OCI-M1 (cell line): ENCODE results near the gene PIK3CB.
A peak's percentile ranks its signal among the peaks of the same experiment; 100 is the strongest.

ENCODE experiments used
- DNase-seq: peaks from one replicate; lab custom pipeline; 2025; lab: John Stamatoyannopoulos, UW

The PIK3CB gene

DNA sequence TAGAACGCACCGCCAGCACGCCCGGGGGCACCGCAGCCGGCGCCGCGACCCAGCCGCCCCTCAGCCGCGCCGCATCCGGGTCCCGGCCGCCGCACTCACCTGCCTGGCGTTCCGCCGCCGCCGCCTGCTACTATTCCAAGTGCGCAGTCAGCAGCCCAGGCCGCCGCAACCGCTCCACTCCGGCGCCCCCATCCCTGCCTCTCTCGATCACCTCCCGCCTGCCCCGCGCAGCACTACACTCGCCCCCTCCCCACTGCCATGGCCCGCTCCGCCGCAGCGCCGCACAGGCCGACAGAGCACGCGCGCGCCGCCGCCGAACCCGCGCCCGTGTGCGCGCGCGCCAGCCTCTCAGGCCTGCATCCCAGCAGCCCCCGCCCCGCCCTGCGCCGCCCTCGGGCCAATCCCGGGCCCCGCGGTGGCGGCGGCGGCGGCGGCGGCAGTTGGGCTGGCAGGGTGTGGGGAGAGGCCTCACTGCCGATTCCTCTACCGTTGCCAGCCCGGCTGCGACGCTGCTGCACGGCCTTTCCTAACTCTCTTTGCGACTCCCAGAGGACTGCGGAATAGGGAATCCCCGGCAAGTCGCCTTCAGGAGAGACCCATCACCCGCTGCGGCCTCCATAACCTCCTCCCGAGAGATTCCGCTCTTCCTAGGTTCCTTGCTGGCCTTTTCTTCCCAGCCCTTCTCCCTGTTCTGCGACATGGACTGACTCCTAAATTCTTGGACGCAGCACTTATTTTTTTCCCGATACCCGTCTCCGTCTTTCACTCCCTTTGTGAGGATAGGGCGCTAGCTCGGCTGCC, at the start of gene PIK3CB:
PIK3CB (minus strand) TSS at position 333 of the 801 bp plus-strand sequence. CDS start 75,585 bp downstream, outside the sequence.
- DNase-seq, result peak; percentile 96

DNA sequence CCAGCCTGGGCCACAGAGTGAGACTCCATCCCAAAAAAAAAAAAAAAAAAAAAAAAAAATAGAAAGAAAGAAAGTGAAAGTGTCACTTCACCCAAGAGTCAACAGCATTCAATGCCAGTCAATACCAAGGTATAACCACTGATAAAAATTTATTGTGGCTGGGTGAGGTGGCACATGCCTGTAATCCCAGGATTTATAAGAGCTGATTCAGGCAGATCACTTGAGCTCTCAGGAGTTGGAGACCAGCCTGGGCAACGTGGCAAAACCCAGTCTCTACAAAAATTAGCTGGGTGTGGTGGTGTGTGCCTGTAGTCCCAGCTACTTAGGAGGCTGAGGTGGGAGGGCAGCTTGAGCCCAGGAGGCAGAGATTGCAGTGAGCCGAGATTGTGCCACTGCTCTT, 46.5 kb upstream of the PIK3CB start:
- DNase-seq, result peak; percentile 54

DNA sequence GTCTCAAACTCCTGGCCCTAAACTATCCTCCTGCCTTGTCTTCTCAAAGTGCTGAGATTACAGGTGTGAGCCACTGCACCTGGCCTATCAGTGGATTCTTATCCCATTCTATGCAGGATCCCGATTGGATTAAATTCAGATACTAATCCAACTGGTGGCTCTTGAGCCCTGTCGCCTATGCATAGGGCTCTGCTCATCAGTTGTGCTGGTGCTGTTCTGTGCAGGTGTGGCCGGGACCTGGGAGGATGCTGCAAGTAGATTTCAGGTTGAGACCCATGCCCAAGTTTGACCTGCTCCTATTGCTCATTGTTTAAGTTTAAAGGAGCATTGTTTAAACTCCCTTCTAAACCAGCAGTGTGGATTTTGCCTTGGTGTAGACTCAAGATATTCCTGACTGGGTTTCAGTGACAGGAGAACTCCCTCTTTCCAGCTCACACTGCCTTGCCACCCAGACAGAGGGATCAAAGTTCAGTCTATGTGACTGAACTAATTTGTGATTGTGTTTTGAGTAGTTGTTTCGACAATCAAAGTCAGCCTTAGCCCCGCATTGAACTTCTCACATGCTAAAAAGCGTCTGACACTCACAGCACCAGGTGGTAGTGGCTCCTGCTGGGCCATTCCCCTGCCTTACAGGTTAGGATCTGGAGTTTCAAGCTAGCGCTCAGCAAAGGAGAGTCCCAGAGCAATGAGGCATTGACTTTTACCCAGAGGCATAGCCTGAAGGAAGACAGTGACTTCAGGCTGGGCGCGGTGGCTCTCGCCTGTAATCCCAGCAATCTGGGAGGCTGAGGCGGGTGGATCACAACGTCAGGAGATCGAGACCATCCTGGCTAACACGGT, 45.0 kb upstream of the PIK3CB start:
- no peak for DNase-seq

DNA sequence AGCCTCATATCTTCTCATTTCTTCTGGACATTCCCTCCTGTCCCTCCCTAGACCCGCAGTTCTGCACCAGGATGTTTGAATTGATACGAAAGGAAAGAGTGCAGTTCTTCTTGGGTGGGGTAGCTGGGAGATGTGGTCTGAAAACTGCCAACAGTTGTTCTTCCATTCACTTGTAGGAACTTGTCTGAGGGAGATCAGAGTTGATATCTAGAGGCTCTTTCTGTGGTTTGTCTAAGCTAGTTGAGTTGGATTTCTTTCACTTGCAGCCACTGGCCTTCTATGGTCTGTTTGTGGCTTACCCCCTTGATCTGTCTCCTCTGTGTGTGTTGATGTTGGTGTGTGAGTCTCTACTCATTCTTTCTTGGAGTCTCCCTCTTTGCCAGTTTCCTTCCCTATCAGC, 42.5 kb upstream of the PIK3CB start:
- peak; percentile 92 for DNase-seq

DNA sequence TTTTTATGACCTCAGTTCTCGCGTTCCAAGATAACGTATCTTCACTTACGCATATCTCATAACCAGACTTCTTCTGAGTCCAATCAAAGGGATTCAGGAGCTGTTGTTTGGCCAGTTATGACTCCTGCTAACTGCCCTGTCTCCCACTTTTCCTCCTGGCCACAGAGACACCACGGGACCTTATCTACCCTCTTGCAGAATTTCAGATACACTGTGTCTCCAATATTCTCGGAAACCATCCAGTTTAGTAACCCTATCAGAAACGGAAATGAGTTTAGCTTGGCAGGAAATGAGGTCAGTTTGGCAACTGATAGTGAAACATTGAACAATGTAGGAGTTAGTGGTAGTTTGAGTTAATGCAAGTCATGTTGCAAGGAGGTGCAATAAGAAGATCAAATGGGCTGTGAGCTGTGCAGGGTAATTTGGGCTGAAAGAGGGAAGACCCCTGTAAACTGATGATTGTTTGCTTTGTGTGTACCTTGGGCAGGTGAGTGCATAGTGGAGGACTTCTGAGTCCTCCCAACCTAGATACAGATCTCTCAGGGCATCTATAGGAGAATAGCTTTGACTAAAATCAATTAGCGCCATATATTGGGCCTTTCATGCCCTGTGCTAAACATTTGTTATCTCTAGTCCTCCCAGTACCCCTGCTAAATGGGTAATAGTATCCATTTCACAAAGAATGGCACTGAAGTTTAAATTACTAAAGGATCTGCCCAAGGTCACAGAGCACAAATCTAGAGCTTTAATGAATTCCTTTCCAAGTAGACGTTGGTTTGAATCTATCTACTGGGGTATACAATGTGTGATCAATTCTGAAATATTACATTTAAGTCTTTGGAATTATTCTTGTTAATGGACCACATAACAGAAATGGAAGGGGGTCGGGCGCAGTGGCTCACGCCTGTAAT, 41.3 kb upstream of the PIK3CB start:
- peak; percentile 99 for DNase-seq

DNA sequence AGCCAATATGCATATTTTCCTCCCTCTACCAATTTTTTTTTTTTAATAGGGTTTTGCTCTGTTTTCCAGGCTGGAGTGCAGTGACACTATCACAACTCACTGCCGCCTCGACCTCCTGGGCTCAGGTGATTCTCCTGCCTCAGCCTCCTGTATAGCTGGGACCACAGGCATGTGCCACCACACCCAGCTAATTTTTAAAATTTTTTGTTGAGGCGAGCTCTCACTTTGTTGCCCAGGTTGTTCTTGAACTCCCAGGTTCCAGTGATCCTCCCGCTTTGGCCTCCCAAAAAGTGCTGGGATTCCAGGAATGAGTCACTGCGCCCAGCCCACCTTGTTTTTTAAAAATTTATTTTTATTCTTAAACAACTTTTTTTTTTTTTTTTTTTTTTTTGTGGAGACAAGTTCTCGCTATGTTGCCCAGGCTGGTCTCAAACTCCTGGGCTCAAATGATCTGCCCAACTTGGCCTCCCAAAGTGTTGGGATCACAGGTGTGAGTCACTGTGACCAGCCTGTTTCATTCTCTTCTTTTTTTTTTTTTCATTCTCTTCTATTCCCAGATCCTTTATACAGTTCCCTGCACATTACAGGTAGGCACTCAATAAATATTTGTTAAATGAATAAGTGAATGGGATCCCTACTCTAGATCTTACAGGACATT, 40.5 kb upstream of the PIK3CB start:
- DNase-seq, result peak; percentile 43

DNA sequence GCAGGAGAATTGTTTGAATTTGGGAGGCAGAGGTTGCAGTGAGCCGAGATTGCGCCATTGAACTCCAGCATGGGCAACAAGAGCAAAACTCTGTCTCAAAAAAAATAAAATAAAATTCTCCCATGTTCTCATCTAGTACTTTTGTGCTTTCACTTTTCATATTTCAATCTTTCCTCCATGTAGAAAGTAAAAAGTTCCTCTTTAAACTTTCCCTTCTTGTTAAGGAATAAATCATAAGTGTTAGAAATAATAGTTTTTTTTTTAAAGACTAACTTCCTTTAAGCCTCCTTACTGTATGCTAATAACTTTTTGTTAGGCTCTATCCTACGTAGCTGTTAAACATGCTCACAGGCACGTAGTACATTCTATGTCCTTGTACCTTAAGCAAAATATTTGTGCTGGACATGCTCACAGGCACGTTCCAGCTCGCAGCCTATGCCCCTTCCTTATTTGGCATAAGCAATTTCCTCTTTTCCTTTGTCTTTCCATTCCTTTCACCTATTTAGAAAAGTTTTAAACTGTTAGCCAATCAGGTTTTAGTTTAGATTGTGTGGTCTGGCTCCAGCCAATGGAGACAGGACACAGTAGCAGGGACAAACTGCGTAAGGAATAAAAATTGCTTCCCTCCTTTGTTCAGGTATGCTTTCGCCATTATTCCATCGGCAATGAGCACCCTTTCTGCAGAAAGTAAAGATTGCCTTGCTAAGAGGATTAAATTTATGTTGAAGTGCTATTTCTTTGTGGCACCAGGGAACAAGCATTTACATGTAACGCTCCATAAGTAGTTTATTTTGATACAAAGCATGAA, 38.9 kb upstream of the PIK3CB start:
- DNase-seq, result peak; percentile 30

DNA sequence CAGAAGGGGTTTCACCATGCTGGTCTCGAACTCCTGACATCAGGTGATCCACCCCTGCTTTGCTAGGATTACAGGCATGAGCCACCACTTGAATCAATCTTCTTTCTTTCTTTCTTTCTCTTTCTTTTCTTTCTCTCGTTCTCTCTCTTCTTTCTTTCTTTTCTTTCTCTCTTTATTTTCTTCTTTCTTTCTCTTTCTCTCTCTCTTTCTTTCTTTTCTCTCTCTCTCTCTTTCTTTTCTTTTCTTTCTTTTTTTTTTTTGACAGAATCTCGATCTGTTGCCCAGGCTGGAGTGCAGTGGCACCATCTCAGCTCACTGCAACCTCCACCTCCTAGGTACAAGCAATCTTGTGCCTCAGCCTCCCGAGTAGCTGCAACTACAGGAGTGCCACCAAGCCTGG, 37.9 kb upstream of the PIK3CB start:
- no peak for DNase-seq

DNA sequence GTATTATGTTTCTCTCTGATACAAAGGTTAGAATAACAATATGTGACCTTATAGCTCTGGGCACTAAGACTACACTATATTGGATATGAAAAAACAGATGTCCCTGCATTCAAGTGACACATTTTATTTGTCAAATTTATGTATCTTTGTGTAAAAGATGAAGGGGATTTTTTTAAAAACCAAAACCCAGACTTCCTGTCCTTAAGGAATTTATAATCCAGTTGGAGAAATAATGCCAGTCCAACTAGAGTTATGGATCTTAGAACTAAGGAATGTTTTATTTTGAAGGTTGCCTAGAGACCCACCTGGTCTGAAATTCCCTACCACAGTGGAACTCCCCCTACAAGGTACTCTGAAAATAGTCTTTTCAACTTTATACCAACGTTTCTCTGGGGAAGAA, 33.3 kb upstream of the PIK3CB start:
- no peak for DNase-seq

DNA sequence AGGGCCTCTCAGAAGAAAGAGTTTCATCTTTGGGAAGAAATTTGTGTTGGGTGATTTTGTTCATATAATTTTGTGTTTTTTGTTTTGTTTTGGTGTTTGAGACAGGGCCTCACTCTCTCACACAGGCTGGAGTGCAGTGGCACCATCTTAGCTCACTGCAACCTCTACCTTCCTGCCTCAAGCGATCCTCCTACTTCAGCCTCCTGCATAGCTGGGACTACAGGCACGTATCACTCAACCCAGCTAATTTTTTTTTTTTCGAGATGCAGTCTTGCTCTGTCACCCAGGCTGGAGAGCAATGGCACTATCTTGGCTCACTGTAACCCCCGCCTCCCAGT, 29.0 kb upstream of the PIK3CB start:
- peak; percentile 54 for DNase-seq

DNA sequence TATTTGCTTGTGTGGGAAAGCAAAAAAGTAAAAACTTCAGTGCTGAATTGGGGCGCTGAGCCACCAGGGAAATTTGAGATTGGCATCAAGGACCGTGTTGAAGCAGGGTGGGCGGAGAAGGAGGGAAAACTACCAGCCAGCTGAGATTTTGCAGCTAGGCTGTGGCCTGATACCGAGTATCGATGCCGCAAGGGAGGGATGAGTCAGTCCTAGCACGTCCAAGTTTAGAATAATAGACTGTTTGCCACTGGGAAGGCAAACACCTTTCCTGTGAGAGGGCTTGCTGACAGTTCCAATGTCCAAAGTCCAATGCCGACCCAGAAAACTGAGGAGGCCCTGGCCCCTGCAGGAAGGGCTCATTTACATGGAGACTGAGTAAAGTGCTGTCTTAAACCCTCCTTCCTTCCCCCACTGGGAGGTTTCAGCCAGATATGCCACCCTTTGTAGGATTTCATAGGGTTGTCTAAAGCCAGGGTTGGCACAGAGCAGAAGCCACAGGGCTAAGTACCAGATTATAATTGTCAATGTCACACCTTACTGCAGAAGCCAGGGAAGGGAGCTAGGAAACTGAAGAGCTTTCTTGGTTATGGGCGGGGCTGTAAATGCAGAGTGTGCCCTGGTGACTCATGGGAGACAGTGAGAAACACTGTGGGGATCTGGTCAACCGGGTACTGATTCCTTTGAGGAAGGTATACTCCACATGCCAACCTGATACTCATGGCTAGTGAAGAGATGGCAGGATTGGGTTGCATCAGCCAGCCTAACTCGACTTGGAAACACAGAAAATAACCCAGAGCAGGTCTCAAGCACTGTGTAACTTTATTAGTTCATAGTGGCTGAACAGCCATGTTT, 28.4 kb upstream of the PIK3CB start:
- peak; percentile 91 for DNase-seq

DNA sequence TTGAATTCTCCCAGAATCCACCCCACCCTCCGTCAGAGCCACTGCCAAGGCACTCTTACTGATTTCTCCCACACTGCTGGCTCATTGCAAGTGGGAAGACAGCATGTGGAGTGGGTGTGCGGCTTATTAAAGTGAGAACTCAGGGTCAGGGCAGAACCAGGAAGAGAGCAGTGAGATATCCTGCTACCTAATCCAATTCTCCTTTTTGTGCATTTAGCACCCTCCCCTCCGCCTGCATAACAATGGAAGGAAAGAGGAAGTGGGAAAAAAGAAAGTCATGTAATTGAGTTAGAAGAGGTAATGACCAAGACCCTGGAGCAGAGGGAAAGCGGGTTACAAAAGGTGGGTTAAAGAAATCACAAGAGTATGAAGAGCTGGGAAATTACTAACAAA, 27.8 kb upstream of the PIK3CB start:
- peak; percentile 91 for DNase-seq

DNA sequence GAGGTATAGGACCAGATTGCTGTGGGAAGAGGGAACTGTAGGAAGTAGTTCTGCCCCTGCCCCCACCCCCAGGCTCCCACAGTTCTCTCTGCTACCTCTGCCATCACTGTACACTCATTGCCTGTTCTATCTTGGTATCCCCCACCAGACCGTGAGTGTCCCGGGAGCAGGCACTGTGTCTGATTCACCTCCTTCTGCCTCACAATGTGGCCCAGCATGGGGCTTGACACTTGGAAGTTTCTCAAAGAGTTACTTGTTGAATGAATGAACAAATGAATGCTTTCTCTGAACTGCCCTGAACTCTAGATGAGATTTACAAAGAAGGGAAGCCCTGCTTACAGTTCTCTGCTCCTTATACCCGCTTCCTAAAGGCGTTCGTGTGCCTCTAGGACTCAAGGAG, 27.1 kb upstream of the PIK3CB start:
- peak; percentile 39 for DNase-seq

DNA sequence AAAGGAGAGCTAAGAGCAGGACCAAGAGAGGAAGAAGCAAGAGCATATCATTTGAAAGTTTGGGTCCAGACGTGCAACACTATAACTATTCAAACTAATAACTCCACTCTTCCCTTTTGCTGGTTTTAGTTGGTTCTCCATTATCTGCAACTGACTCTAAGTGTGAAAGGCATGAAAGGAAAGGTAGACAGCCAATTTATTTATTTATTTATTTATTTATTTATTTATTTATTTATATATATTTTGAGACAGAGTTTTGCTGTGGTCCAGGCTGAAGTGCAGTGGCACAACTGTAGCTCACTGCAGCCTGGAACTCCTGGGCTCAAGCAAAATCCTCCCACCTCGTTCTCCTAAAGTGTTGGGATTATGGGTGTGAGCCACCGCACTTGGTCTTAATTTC, 22.1 kb upstream of the PIK3CB start:
- peak; percentile 26 for DNase-seq

DNA sequence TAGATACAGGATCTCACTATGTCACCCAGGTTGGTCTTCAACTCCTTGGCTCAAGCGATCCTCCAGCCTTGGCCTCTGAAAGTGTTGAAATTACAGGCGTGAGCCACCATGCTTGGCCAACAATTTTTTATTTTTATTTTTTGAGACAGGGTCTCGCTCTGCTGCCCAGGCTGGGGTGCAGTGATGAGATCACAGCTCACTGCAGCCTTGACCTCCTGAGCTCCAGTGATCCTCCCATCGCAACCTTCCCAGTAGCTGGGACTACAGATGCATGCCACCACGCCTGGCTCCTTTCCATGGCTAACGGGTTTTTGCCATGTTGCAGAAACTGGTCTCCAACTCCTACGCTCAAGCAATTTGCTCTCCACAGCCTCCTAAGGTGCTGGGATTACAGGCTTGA, 20.2 kb upstream of the PIK3CB start:
- DNase-seq, result no peak

DNA sequence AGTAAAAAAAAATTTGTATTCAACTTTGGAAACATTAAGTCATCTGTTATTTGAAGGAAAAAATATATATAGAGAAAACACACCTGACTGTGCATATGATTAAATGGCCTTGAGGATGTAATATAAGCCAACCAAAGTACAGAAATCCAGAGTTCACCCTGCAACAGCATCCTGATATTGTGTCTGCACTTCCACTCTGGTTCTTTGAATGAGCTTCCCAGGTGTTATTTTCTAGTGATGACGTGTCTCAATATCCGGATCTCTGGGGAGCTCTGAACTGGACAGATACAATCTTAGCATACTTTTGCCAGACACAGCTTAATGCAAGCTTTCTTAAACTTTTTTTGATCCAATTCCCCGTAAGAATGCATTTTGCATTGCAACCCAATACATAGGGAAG, 19.5 kb upstream of the PIK3CB start:
- no peak for DNase-seq

DNA sequence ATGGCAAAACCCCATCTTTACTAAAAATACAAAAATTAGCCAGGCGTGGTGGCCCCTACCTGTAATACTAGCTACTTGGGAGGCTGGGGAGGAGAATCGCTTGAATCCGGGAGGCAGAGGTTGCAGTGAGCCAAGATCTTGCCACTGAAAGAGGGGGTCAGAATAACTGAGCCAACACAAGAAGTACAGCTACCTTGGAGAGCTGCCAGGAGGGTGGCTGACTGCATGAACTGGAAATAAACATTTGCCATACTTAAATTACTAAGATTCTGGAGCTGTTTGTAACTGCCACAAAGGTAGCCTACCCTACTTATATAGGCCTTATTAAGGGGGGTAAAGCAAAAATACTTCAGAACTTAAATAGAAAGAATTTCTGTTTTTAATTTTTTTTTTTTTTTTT, 15.4 kb upstream of the PIK3CB start:
- DNase-seq, result no peak

DNA sequence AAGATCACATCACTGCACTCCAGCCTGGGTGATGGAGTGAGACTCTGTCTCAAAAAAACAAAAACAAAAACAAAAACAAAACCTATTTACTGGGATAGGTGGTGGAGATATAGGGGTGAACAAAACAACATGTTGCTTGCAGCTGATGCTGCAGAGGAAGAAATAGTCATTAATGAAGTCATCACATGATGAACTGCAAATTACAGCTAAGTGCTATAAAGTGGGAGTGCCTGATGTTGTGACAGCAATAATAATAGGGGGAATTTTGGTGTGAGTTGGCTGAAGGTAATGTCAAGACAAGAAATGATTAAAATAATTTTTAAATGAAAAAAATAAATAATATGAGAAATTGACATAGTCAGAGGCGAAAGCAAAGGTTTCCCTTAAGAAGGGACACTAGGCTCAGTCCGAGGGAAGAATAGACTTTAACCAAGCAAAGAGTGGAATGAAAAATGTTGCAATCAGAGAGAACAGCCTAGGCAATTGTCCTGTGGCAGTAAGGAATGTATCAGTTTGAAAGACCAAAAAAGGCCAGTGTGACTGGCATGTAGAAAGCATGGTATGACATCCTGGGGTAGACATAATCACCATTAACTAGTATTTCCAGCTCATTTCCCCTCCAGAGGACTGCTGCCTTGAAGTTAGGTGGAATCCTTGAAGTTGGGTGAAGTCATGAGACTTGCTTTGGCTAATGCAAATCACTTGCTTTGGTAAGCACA, 14.7 kb upstream of the PIK3CB start:
- DNase-seq, result no peak

DNA sequence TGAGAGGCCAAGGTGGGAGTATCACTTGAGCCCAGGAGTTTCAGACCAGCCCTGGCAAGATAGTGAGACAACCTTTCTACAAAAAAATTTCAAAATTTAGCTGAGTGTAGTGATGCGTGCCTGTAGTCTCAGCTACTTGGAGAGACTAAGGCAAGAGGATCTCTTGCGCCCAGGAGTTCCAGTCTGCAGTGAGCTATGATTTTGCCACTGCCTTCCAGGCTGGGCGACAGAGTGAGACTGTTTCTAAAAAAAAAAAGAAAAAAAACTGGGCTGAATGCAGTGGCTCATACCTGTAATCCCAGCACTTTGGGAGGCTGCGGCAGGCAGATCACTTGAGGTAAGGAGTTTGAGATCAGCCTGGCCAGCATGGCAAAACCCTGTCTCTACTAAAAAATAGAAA, 14.0 kb upstream of the PIK3CB start:
- no peak for DNase-seq
